Activated T-cell treated with anti-CD3 and anti-CD28 coated beads for 4 hours (primary cell): ENCODE results near the gene MRPS17.

Experiments
- DNase-seq: peaks from one replicate; pipeline ENCODE4 v3.0.0-alpha.2; 2020

MRPS17 gene

GRCh38 chr7:55973747-55974250, 22.1 kb downstream of the MRPS17 start:
- no peak for DNase-seq

GRCh38 chr7:55975988-55976633, 24.4 kb downstream of the MRPS17 start:
- DNase-seq, result no peak

- DNase-seq, result no peak
These were observed 26.2 kb downstream of the MRPS17 start for GRCh38 chr7:55977831-55978230.

GRCh38 chr7:55980266-55980665, 28.6 kb downstream of the MRPS17 start:
- DNase-seq, result no peak

- no peak for DNase-seq
These were observed 31.9 kb downstream of the MRPS17 start for GRCh38 chr7:55983537-55983936.

- DNase-seq, result no peak
These were observed 40.7 kb downstream of the MRPS17 start for GRCh38 chr7:55992346-55992745.

GRCh38 chr7:55996856-55997500, 45.3 kb downstream of the MRPS17 start:
- no peak for DNase-seq

- DNase-seq, result no peak
These were observed 52.1 kb downstream of the MRPS17 start for GRCh38 chr7:56003749-56004148.
